Endothelial cell of umbilical vein (primary cell): ENCODE measurements around the gene LURAP1L. TPM values are rescaled to one million over a fixed set of nuclear protein-coding genes. Genes with fewer than 3 reads are reported as not detected.

Experiments
- BruUV-seq: library from RNA; stranded (reverse); fragments of 400-500 nt; replicated peaks from 2 replicates; lab custom pipeline; 2021; lab: Mats Ljungman, UMichigan
- CTCF ChIA-PET: fragments of 300-600, 350-600 bp; sonication (Branson Sonifier 250); formaldehyde crosslinking; loops from one replicate; lab custom pipeline; 2021; ENCODE audit warnings: antibody characterized with exemption, inconsistent platforms; lab: Charles Lee
- POLR2A ChIA-PET: fragments of 300-600, 350-600 bp; sonication (Branson Sonifier 250); formaldehyde crosslinking; loops from one replicate; lab custom pipeline; 2021; ENCODE audit warnings: antibody characterized with exemption, inconsistent platforms; lab: Charles Lee
- DNase-seq: peaks from one replicate; pipeline ENCODE4 v3.0.0-alpha.2; 2011; ENCODE audit warnings: low read depth, low spot score
- FAIRE-seq: peaks from 2 replicates; lab custom pipeline; 2011; peaks lifted over from hg19 to GRCh38; lab: Jason Lieb, UNC
- H2AFZ ChIP-seq: 2 replicates; pipeline ENCODE4 v1.6.0; 2012; ENCODE audit warnings: low read depth, low read length, control low read depth, inconsistent platforms
- H3K27ac ChIP-seq: 2 replicates; pipeline ENCODE4 v1.5.1; 2011; ENCODE audit warnings: low read depth, mild to moderate bottlenecking, control low read depth, low read length, moderate library complexity; ENCODE audit not compliant: insufficient read depth
- H3K27me3 ChIP-seq, 2 experiments: 2 replicates each; pipeline versions ENCODE4 v1.6.0 to v1.6.1; 2011; ENCODE audit warnings: low read length in 2 of 2, mixed read lengths in 1 of 2; ENCODE audit not compliant: control insufficient read depth in 2 of 2, insufficient read depth in 2 of 2
- H3K36me3 ChIP-seq, 2 experiments: 2 replicates in 1 of 2; 3 replicates in 1 of 2; pipeline ENCODE4 v1.5.1; 2011; ENCODE audit warnings: low read length in 2 of 2, mild to moderate bottlenecking in 1 of 2, moderate library complexity in 1 of 2; ENCODE audit not compliant: control insufficient read depth in 2 of 2, insufficient read depth in 2 of 2; ENCODE audit errors: extremely low read depth in 1 of 2
- H3K4me1 ChIP-seq: 3 replicates; pipeline ENCODE4 v1.5.1; 2011; ENCODE audit warnings: mild to moderate bottlenecking, low read length; ENCODE audit not compliant: control insufficient read depth, insufficient read depth; ENCODE audit errors: extremely low read depth
- H3K4me2 ChIP-seq: 2 replicates; pipeline ENCODE4 v1.6.1; 2011; ENCODE audit warnings: low read length, control low read depth, mixed read lengths; ENCODE audit not compliant: insufficient read depth
- H3K4me3 ChIP-seq, 3 experiments: fragments of 200-600 bp in 1 of 3; sonication (generic), shearing (Covaris generic) in 1 of 3; replicated peaks in 1 of 3; 2 replicates each; pipeline ENCODE4 v1.5.1; 2011 to 2016; ENCODE audit warnings: control low read depth in 3 of 3, low read length in 3 of 3, mild to moderate bottlenecking in 2 of 3, inconsistent platforms in 1 of 3, low read depth in 1 of 3, moderate library complexity in 1 of 3; ENCODE audit not compliant: insufficient read depth in 1 of 3
- H3K79me2 ChIP-seq: 2 replicates; pipeline ENCODE4 v1.6.0; 2012; ENCODE audit warnings: low read length, inconsistent platforms; ENCODE audit not compliant: control insufficient read depth, insufficient read depth
- H3K9ac ChIP-seq: replicated peaks from 2 replicates; pipeline ENCODE3; 2011; ENCODE audit warnings: low read length, control low read depth; ENCODE audit not compliant: insufficient read depth; ENCODE audit errors: extremely low read depth
- H3K9me1 ChIP-seq: replicated peaks from 3 replicates; pipeline ENCODE4 v1.6.0; 2011; ENCODE audit warnings: mild to moderate bottlenecking, low read length; ENCODE audit not compliant: control insufficient read depth, insufficient read depth; ENCODE audit errors: extremely low read depth
- H3K9me3 ChIP-seq: replicated peaks from 2 replicates; pipeline ENCODE4 v1.5.1; 2012; ENCODE audit warnings: low read length, inconsistent platforms; ENCODE audit not compliant: control insufficient read depth, insufficient read depth
- H4K20me1 ChIP-seq: replicated peaks from 2 replicates; pipeline ENCODE3; 2011; ENCODE audit warnings: mild to moderate bottlenecking, low read length; ENCODE audit not compliant: control insufficient read depth, insufficient read depth; ENCODE audit errors: extremely low read depth
- EZH2 ChIP-seq: IDR thresholded peaks from 2 replicates; pipeline ENCODE4 v1.6.1; 2012; ENCODE audit warnings: borderline replicate concordance, low read depth, mild to moderate bottlenecking, moderate library complexity, low read length, inconsistent platforms; ENCODE audit not compliant: severe bottlenecking
- FOS ChIP-seq: IDR thresholded peaks from 2 replicates; pipeline ENCODE4 v1.6.1; 2011; ENCODE audit warnings: mild to moderate bottlenecking, low read length, moderate library complexity, borderline replicate concordance; ENCODE audit not compliant: insufficient read depth
- GATA2 ChIP-seq: IDR thresholded peaks from 2 replicates; pipeline ENCODE4 v1.7.0; 2011; ENCODE audit warnings: low read depth, mild to moderate bottlenecking, moderate library complexity, mixed read lengths, low read length; ENCODE audit not compliant: insufficient read length, insufficient read depth
- JUN ChIP-seq: IDR thresholded peaks from 2 replicates; pipeline ENCODE4 v1.6.1; 2011; ENCODE audit warnings: borderline replicate concordance, low read depth; ENCODE audit not compliant: insufficient read length, insufficient read depth
- MYC ChIP-seq: IDR thresholded peaks from one replicate; pipeline ENCODE4 v1.6.1; 2011; ENCODE audit warnings: mild to moderate bottlenecking, low read depth, low read length
- POLR2A ChIP-seq: IDR thresholded peaks from 2 replicates; pipeline ENCODE4 v1.6.1; 2012; ENCODE audit warnings: low read depth, mild to moderate bottlenecking, control low read depth, low read length
- POLR2AphosphoS5 ChIP-seq: IDR thresholded peaks from 2 replicates; pipeline ENCODE4 v1.6.1; 2012; ENCODE audit warnings: low read depth, mild to moderate bottlenecking, control low read depth, low read length, moderate library complexity; ENCODE audit not compliant: insufficient read depth
- dilution Hi-C: fragments of 300-500 bp; cut with MboI; formaldehyde crosslinking; loops from one replicate; pipeline ENCODE4 v1.15.0; 2019; ENCODE audit warnings: low sequenced_read_pairs; ENCODE audit not compliant: extremely low pct_ligation_motif_present
- intact Hi-C: fragments of 100-400 bp; cut with micrococcal nuclease; formaldehyde crosslinking; loops from one replicate; pipeline ENCODE4 v1.10.0; 2022
- polyA plus RNA-seq, 4 experiments: library from polyadenylated mRNA; depleted of rRNA in 3 of 4; stranded (reverse) in 3 of 4; unstranded in 1 of 4; fragments of >200 nt; gene quantifications; 2 replicates each; pipeline versions ENCODE4 v1.2.1 to v1.2.3, GENCODE V29; 2011 to 2012; ENCODE audit warnings: missing spikeins in 1 of 4
- total RNA-seq: library from RNA; stranded (reverse); gene quantifications from 2 replicates; pipeline ENCODE4 v1.2.3, GENCODE V29; 2021
- TF ChIP-seq, protein P1 (sequence below): IDR thresholded peaks from 2 replicates; pipeline ENCODE4 v1.6.1; 2011; ENCODE audit not compliant: insufficient read depth, insufficient read length
- TF ChIP-seq, protein P2 (sequence below), 2 donors: IDR thresholded peaks; 1 replicate in 1 of 2; 2 replicates in 1 of 2; pipeline ENCODE4 v1.5.1; 2011; ENCODE audit warnings: low read length in 2 of 2, mild to moderate bottlenecking in 2 of 2, moderate library complexity in 2 of 2, control low read depth in 1 of 2, inconsistent platforms in 1 of 2, low read depth in 1 of 2; ENCODE audit not compliant: insufficient read depth in 1 of 2; ENCODE audit errors: extremely low read depth in 1 of 2

LURAP1L gene
- total and polyA plus RNA-seq, 2 donors (not counting 3 experiments of a cell fraction or from before 2014, with no cell fraction given): 1.5 to 3.3 TPM

DNA sequence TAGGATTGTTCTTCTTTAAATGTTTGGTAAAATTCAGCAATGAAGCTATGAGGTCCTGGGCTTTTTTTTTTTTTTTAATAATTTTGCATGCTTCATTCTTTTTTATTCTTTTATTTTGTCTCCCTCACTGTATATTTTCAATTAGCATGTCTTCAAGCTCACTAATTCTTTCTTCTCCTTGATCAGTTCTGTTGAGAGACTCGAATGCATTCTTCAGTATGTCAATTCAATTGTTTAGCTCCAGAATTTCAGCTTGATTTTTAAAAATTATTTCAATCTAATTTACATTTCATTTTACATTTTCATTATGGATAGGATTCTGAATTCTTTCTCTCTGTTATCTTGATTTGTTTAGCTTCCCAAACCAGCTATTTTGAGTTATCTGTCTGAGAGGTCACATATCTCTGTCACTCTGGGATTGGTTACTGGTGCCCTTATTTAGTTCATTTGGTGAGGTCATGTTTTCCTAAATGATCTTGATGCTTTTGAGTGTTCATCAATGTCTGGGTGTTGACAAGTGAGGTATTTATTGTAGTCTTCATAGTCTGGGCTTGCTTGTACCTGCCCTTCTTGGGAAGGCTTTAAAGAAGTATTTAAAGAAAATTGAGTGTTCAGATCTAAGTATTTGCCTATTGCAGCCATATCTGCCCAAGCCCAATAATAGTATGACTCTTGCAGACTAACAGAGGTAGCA is 9.1 kb downstream of the LURAP1L start:
- H3K9me3 ChIP-seq: no peaks in the 10 kb centered on the region
- BruUV-seq: no TSS peak
- H4K20me1 ChIP-seq: no peaks in the 10 kb centered on the region
- ChIA-PET POLR2A (no interaction called here), CTCF (interaction anchor here (1.0 kb wide), 1 partner anchor 9 kb away, joined by 4 read pairs; the partner anchor contains the start of gene LURAP1L)
- H3K79me2 ChIP-seq: no peaks in the 10 kb centered on the region
- no peaks in the 10 kb centered on the region for H3K9me1 ChIP-seq
- no peak overlapping the region for H3K27ac ChIP-seq
- intact Hi-C loops (no loop called here), dilution Hi-C loops (no loop called here)
- no peaks in the 10 kb centered on the region for H3K27me3 ChIP-seq
- peak overlapping the region; percentile 42 for H2AFZ ChIP-seq
- H3K4me3 ChIP-seq: no peak overlapping the region
- TF ChIP-seq, protein P1, sequence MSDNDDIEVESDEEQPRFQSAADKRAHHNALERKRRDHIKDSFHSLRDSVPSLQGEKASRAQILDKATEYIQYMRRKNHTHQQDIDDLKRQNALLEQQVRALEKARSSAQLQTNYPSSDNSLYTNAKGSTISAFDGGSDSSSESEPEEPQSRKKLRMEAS: no peak
- TF ChIP-seq FOS: no peak
- no peak for TF ChIP-seq JUN
- no peak for TF ChIP-seq POLR2A
- no peak for TF ChIP-seq MYC
- TF ChIP-seq, protein P2, sequence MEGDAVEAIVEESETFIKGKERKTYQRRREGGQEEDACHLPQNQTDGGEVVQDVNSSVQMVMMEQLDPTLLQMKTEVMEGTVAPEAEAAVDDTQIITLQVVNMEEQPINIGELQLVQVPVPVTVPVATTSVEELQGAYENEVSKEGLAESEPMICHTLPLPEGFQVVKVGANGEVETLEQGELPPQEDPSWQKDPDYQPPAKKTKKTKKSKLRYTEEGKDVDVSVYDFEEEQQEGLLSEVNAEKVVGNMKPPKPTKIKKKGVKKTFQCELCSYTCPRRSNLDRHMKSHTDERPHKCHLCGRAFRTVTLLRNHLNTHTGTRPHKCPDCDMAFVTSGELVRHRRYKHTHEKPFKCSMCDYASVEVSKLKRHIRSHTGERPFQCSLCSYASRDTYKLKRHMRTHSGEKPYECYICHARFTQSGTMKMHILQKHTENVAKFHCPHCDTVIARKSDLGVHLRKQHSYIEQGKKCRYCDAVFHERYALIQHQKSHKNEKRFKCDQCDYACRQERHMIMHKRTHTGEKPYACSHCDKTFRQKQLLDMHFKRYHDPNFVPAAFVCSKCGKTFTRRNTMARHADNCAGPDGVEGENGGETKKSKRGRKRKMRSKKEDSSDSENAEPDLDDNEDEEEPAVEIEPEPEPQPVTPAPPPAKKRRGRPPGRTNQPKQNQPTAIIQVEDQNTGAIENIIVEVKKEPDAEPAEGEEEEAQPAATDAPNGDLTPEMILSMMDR (IDR thresholded peaks at IDR 0.05; ENCODE audit: extremely low read depth in 1 of 2, insufficient read depth in 1 of 2, low read depth in 1 of 2, low read length in 2 of 2): no peak
- TF ChIP-seq GATA2: no peak
- TF ChIP-seq POLR2AphosphoS5: no peak
- TF ChIP-seq EZH2: no peak
- H3K4me2 ChIP-seq: no peak overlapping the region
- DNase-seq (no peak), FAIRE-seq (no peak)
- H3K9ac ChIP-seq: no peak overlapping the region
- H3K4me1 ChIP-seq: peaks cover 4% of the 10 kb centered on the region
- H3K36me3 ChIP-seq: no peaks in the 10 kb centered on the region
